Activated T-cell treated with anti-CD3 and anti-CD28 coated beads for 1 hour (primary cell): ENCODE measurements around the gene PLK1.
"Not testable (repeated sequence)": the region's sequence is repeated elsewhere in the genome, so short reads cannot be mapped to it uniquely, and the experiment has no call there.

Experiments
- DNase-seq: peaks from one replicate; pipeline ENCODE4 v3.0.0-alpha.2; 2020; ENCODE audit warnings: low read depth

PLK1 gene

GRCh38 chr16:23710008-23710407 lies 31.3 kb downstream of the PLK1 start:
- no peak for DNase-seq

- DNase-seq, result no peak
Observed at GRCh38 chr16:23710504-23710903, 31.8 kb downstream of the PLK1 start.

- no peak for DNase-seq
Observed at GRCh38 chr16:23711785-23712184, 33.1 kb downstream of the PLK1 start.

GRCh38 chr16:23712976-23713375 lies 34.3 kb downstream of the PLK1 start, which contains the start of gene ERN2:
Gene ERN2, minus strand, starts transcription at chr16:23713222. Its CDS starts 35 bp downstream, at chr16:23713187.
- DNase-seq, result no peak

- DNase-seq, result no peak
Observed at GRCh38 chr16:23716484-23716883, 37.8 kb downstream of the PLK1 start.

GRCh38 chr16:23722613-23723240 lies 44.0 kb downstream of the PLK1 start:
- not testable (repeated sequence) for DNase-seq

- no peak for DNase-seq
Observed at GRCh38 chr16:23724096-23724784, 45.6 kb downstream of the PLK1 start.

- no peak for DNase-seq
Observed at GRCh38 chr16:23724785-23725131, 46.1 kb downstream of the PLK1 start.

- no peak for DNase-seq
Observed at GRCh38 chr16:23726710-23727109, 48.0 kb downstream of the PLK1 start.

- no peak for DNase-seq
Observed at GRCh38 chr16:23728112-23728477, 49.4 kb downstream of the PLK1 start.

- no peak for DNase-seq
Observed at GRCh38 chr16:23729503-23730424, 51.1 kb downstream of the PLK1 start.

- DNase-seq, result no peak
Observed at GRCh38 chr16:23734176-23734893, 55.6 kb downstream of the PLK1 start.

- DNase-seq, result not testable (repeated sequence)
Observed at GRCh38 chr16:23737423-23738028, 58.8 kb downstream of the PLK1 start.

- DNase-seq, result no peak
Observed at GRCh38 chr16:23739516-23739915, 60.8 kb downstream of the PLK1 start.
